Gastroesophageal sphincter (tissue), 3 donors: ENCODE data around the gene RBPJ.

Source experiments
- EP300 ChIP-seq: sonication (generic); formaldehyde crosslinking; IDR thresholded peaks from one replicate; pipeline ENCODE4 v1.6.1; 2017; ENCODE audit warnings: antibody characterized with exemption, mild to moderate bottlenecking
- POLR2A ChIP-seq, 2 donors: fragments of 450-650 bp; IDR thresholded peaks; one replicate each; pipeline ENCODE4 v1.6.1; 2017; ENCODE audit warnings: antibody characterized with exemption in 2 of 2, mild to moderate bottlenecking in 2 of 2, moderate library complexity in 1 of 2
- TF ChIP-seq, protein P1 (sequence below), 4 experiments: fragments of 200-600 bp in 2 of 4; fragments of 450-650 bp in 2 of 4; sonication (generic) in 1 of 4; IDR thresholded peaks; one replicate each; pipeline ENCODE4 v1.5.1; 2017 to 2019; ENCODE audit warnings: antibody characterized with exemption in 4 of 4, mild to moderate bottlenecking in 2 of 4, moderate library complexity in 2 of 4

DNA sequence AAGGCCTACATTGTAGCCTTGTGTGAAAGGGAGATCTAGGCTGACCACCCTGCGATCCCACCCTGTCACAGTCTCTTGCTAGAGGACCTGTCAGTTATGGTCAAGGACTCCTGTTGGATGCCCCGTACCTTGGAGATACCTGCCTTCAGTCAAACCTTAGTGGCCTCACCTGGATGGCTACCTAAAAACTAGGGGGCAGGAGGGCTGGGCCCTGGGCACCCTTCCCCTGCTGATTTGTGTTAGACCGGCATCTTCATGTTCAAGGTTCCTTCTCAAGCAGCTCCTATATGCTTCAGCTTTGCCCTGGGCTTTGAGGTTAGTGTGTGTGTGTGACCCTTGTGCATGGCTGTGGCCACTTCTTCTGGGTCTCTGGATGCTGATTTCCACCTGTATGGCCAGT lies 134.1 kb downstream of the RBPJ start:
- TF ChIP-seq, protein P1, sequence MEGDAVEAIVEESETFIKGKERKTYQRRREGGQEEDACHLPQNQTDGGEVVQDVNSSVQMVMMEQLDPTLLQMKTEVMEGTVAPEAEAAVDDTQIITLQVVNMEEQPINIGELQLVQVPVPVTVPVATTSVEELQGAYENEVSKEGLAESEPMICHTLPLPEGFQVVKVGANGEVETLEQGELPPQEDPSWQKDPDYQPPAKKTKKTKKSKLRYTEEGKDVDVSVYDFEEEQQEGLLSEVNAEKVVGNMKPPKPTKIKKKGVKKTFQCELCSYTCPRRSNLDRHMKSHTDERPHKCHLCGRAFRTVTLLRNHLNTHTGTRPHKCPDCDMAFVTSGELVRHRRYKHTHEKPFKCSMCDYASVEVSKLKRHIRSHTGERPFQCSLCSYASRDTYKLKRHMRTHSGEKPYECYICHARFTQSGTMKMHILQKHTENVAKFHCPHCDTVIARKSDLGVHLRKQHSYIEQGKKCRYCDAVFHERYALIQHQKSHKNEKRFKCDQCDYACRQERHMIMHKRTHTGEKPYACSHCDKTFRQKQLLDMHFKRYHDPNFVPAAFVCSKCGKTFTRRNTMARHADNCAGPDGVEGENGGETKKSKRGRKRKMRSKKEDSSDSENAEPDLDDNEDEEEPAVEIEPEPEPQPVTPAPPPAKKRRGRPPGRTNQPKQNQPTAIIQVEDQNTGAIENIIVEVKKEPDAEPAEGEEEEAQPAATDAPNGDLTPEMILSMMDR (IDR thresholded peaks at IDR 0.05): no peak
- TF ChIP-seq EP300 (no peak), POLR2A (IDR thresholded peaks at IDR 0.05) (no peak)
